CD4-positive, alpha-beta T cell treated with Interleukin-2 at 100 ng/mL for 4 hours (primary cell): Measurements from ENCODE around the gene SECISBP2.

Experiments
- DNase-seq: peaks from one replicate; pipeline ENCODE4 v3.0.0-alpha.2; 2020; ENCODE audit warnings: low spot score

The SECISBP2 gene

DNA sequence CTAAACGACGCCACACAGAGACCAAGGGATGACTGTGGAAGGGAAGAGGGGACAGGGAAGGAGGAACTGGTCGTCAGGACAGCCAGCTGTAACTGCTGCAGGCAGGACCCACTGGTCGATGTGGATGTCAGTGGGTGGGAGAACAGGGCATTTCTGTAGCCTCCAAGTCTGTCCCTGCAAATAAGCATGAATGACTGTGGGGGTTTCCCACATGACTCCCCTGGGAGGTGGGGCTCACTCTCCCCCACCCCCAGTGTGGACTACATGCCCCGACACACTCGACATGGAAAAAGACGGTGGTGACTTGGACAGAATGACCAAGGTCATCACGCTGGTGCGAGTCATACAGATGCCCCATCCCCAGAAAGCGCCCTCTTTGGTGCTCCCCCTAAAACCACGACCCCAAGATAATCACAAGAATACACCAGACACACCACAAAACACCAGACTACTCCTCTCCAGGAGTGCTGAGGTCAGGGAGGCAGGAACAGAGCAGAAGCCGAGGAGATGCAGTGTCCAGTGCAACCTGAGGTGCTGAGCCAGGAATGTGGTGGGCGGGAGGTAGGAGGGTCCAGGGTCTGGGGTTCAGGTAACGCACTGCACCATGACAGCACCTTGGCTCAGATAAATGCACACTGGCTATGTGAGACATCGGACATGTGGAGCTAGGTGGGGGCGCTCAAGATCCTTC lies 64.9 kb downstream of the SECISBP2 start:
- no peak for DNase-seq

DNA sequence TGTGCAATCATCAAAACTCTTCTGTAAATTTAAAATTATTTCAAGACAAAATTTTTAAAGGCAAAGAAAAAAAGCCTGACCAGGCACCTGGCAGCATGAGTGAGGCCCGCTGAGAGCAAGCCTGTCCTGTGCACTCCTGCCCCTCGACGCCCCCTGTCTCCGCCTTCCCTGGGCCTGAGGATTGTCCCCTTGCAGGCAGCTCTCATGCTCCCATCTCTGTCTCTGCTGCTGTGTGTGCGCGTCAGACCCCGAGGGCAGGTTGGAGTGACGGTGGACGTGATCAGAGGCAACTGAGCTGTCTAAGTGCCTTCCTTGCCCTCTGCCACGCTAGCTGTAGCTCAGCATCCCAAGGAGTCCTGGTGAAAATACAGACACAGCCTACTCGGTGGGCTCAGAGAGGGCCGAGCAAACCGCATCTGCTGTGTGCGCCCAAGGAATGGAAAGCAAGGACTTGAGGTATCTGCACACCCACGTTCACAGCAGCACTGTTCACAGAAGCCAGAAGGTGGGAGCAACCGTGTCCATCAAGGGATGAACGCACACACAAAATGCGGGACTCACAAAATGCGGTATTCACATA lies 65.5 kb downstream of the SECISBP2 start:
- no peak for DNase-seq

DNA sequence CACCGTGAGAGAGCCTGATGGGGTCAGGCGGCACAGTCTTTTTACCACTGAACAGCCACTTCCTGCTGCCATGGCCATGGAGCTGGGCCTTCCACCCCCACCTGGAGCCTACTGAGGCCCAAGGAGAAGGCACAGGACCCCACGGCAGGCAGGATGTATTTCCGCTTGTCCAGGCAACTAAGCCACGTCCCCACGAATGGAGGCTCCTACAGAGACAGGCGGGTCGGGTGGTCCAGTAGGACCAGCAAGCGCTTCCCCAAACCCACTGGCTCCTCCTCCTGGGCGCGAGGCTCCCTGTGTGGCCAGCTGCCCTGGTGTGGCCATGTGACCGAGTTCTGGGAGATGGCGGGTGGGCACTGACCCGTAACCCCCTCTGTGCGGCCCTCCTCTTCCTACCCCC lies 66.5 kb downstream of the SECISBP2 start:
- DNase-seq = no peak

DNA sequence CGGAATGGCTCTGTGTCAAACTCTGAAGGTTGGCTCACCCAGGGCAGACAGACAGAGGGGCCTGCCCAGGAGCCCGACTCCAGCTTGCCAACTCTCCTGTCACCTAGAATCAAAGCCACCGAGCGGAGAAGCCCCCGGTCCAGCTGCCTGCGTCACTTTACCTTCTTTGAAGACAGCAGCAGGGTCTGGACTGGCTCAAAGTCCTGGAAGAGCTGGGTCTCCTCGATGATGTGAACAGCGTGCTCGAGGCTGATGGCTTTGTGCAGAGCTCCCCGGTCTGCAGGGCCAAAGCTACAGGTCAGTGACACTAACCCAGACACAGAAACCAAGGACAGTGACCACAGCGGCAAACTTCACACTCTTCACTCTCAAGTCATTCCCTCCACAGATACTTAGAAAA lies 67.9 kb downstream of the SECISBP2 start:
- no peak for DNase-seq

DNA sequence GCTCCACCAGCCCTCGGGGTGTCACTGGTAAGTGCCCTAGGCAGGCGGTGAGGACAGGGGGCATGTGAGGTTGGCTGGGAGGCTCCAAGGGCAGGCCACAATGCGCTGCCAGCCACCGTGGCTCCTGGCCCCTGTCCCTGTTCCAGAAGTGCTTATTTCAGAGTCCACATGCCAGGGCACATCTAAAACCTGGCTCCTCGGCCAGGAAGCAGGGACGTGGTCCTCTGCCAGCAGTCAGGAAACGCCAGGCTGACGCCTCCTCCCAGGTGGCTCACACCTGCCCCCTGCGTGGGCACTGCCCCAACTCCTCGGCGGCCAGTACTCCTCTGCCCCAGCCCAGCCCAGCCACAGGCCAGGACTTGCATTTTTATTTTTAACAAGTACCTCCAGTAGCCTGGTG lies 68.5 kb downstream of the SECISBP2 start:
- DNase-seq = no peak

DNA sequence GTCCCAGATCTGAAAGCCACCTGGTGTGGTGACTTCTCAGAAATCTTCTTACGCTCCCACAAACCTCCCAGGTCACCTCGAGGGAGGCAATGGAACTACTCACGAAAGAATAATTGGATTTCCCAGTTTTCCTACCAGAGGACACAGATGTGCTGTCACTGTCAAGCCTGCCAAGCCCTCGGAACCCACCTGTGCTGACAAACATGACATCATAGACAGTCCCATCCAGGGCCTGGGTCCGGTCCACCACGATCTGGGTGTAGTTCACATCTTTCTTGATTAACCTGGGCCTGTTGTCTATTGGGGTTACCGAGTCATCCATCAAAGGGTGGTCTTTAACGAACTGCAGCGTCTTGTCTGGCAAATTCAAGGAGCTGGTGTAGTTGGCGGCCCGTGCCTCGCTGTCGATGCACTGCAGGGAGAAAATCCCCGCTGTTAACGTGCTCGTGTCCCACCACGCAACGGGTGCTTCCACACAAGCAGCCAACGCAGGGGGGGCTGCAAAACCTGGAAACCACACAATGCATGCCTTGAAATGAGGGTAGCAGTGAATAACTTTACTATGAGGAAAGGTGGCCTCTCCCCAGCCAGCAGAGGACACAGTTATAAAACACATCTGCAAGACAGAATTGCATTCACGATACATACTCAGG lies 69.0 kb downstream of the SECISBP2 start:
- DNase-seq = no peak

DNA sequence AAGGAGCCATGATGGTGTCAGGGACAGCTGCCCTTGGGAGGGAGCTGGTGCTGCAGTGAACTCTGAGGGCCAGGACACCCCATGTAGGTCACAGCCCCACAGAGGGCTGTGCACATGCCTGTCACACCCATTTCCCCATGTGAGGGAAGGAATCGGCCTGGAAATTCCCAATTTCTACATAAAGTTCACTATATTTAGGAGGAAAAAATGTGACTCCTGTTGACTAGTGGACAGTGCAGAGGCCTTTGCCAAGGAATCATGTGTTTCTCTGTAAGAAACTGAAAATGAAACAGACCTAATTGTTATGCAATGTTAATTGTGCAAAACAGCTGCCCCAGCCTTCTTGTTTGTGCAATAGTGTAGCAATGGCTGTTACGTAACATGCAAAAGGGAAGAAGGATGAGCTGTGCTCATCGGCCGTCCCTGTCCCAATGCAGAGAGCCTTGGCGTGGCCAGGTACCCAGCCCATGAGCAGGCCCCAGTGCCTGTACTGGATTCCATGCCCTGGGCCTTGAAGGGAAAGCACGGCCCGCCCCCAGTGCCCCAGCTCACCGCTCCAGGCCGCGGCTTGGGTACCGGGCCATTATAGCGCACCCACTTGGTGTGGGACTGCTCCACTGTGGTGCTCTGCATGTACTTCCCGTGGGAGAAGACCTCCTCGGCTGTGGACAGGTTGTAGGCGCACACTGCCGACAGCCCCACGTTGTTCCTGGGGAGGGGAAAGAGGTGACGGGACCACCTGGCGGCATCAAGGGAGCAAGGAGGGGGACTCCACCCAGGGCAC lies 70.0 kb downstream of the SECISBP2 start:
- no peak for DNase-seq

DNA sequence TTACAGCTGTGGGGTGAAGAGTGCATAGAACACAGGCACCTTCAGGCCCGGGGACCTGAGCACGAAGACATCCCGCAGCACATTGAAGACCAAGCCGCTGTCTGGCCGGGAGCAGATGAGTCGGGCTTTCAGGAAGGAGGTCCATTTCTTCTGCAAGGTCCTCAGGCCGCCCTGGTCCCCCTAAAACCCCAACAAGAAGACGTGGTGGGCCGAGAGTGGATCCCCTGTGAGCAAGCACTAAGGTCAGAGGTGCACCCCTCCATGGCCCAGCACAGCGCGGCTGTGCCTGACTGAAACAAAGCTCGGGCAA lies 70.5 kb downstream of the SECISBP2 start:
- DNase-seq = no peak

DNA sequence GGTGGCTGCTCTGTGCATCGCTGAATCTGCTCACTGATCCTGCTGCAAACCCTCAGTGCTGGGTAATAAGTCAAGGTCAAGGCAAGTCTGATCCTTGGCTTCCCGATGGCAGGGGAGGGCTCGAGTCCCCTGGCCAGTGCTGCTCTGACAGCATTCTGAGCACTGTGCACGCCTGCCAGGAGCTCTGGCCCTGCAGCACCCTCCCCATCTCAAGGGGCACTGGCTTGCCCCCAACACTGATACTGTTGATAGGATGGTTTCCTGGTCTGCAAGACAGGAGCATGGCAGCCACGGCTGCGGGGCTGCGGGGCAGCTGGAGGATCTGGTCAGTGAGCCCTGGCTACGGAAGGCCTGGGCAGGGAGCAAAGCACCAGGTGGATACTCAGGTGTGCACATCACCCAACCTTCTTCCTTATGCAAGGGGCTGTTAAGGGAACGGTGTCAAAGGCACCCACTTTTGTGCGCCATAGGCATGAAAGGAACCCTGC lies 71.8 kb downstream of the SECISBP2 start:
- no peak for DNase-seq

DNA sequence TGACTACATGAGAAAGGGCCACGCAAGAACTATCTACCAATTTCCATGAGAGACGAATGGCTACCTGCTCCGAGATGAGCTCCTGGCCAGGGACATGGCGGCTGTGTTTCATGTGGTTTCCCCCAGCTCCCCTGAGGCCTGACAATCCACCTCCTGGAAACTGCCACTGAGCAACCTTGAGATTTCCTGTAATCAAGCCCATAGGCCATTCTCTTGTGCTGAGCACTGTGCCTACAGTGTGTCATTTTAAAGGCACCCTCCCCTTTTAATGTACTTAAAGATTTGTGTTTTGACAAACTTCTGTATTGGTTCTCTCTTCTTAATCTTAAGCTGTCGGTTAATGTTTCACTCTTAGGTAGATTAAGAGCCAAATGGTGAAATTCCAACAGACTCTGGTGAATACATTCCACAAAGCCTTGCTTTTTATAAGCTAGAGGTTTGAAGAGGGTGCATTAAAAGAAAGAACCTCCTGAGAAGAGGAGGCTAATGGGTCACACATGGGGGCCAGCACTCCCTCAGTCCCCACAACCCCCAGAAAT lies 72.3 kb downstream of the SECISBP2 start:
- no peak for DNase-seq

DNA sequence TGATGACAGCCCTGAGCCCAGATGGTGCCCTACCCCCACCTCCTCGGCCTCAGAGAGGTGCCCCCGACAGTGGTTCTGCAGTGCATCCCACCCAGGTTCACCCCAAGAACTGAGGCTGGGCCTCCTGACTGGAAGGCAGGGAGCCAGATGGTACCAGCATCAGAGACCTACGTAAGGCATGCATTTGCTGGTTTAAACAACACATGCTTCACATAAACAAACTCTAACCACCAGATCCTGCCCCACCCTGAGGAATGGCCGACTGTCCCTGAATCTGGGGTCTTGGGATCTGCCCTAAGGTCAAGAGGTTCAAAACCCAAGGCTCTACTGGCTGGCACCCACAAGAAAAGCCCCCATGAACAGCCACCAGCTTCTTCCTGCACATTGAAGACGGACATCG lies 73.3 kb downstream of the SECISBP2 start:
- DNase-seq = no peak

DNA sequence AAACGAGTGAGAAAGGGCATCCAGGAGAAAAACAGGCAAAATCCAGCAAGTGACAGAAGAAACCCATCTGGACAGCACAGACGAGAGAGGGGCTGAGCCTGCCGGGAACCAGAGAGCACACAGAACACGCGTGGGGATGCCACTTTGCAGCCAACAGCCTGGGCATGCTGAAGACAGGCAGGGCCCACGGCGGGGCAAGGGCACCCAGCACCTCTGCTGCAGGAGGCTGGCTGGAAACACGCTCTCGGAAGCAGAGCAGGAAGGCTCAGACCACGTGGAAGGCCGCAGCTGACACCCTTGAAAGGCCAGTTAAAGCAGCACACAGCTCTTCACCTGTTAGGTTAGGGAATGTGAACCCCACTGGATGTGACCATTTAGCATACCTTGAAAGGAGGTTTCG lies 76.1 kb downstream of the SECISBP2 start:
- no peak for DNase-seq

DNA sequence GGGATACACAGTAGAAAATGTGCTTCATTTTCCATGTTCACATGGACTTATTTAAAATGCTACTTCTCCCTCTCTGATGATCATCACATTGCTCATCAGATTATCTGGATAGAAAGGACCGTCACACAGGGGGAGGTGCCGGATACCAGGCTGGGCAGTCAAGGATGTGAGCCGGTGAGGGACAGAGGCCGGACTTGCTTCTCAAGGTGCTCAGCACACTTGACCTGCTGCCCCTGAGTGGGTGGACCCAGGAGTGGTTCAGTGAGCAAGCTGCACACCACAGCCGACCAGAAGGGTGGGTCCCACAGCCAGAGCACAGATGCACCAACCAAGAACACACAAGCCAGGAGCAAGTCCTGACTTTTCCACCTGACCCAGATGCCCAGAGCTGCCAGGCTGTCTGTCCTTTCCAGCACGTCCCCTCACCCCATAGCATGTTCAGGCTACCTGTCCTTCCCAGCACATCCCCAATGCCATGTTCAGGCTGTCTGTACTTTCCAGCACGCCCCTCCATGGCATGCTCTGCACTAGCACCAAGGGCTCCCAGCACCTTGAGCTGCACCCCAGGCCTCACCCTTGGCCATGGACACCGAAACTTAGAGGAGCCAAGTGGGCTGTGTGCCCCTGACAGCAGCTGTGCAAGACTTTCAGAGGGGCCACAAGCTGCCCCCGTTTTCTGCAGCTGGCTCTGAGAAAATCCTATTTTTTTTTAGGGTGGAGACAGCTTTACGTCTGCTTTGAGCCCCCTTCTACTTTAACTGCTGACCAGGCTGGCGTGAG lies 77.8 kb downstream of the SECISBP2 start:
- no peak for DNase-seq

DNA sequence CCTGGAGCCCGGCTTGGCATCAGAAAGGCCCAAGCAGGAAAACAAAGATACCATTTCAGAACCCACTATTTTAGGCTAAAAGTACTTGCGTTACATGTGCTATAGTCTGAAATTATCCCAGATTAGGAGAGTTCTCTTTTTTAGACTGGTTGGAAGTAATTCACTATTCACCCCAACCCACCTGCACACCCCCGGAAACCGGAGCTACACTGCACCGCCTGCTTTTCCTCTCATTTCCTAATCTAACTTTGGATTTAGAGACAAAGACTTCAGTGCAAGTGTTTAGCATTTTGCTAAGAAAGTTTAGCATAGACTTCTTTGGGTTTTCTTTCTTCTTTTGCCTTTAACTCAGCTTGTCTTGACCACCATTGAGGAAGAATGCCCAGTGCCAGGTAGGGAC lies 79.2 kb downstream of the SECISBP2 start:
- no peak for DNase-seq

DNA sequence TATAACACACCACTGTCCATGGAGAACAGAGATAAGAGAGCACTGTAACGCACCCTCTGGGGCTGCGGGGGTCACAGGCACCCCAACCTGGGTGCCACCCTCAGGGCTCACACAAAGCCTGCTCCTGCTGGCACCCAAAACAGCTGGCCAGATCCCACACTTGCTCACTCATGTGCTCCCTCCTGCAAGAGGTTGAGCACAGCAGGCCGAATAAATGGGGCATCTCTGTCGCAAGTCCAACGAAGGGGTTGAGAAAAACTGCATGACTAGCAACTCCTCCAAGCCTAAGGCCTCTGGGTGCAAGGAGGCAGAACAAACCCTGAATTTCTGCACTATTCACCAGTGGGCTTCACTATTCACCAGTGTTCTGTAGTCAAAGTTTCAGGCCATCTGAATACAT lies 80.3 kb downstream of the SECISBP2 start:
- DNase-seq = no peak

DNA sequence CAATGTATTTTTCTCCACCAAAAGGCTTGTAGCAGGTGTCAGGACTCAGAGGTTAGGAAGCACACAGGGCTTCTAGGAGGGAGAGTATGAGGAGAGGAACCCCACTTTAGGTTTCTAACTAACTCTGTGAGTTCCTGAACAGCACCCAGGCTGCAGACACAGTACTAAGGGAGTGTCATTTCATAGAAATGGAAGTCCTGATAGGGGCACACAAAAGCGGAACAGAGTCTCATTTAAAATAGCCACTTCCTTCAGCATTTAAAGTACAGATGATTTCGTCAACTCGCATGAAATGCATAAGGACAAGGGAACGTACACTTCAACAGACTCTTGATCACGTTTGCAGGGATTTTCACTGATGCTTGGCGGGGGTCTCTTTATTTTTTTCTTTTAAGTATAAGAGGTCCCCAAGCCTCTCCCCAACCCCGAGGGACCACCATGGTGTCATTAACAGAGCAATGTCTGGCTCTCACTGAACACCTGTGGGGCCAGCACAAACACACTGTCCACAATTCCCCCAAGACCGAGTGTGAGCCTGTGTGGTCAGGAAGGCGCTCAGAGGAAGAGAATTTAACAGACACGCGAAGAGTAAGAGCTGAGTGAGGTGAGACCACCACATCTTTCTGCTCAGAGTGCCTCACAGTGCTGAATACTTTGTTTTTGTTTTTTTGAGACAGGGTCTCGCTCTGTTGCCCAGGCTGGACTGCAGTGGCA lies 82.3 kb downstream of the SECISBP2 start:
- no peak for DNase-seq

DNA sequence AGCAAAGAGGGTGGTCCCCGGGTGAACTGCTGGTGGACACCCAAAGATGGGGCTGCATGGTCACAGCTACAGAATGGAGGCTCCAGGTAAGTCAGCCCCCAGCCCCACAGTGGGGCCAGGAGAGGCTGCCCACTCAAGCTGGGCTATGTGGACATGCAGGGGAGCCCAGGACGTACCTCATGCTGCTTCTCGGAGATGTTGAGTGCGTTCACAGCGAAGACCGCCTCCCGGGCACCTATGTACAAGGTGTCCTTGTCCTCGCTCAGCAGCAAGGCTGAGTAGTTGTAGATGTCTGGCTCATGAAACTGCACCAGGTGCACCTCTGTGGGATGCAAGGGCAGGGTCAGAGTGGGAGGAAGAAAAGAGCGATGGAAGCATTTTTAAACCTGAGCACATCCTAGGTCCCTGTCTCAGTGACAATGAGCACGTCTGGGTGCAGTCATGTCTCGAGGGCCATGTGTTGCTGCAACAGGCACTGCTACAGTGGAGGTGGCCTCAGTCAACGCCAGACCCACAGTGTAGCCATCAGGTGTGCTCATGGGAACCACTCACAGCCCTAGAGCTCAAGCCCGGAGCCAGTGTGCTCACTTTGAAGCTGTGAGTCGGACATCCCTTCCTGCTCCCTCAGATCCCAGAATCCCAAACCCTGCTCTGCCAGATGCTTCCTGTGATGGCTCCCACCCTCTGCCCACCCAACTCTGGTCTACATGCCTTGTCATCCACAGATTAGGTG lies 84.6 kb downstream of the SECISBP2 start:
- no peak for DNase-seq

DNA sequence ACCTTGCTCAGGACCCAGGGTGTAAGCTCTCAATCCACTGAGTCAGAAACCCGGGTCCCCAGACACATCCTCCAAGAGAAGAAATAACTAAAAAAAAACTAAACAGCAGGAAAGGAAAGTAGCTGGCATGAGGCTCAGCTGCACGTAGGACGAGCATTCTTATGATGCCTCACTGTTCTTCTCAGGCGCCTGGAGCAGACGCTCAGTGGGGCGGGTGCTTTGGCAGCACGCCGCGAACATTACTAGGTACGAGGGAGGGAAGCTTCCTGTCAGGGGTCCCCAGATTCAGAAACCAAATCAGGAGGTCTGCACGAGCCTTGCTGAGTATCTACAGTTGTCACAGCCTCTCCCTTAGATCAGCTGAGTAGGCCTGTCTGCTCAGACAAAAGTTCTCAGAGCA lies 85.8 kb downstream of the SECISBP2 start:
- no peak for DNase-seq

DNA sequence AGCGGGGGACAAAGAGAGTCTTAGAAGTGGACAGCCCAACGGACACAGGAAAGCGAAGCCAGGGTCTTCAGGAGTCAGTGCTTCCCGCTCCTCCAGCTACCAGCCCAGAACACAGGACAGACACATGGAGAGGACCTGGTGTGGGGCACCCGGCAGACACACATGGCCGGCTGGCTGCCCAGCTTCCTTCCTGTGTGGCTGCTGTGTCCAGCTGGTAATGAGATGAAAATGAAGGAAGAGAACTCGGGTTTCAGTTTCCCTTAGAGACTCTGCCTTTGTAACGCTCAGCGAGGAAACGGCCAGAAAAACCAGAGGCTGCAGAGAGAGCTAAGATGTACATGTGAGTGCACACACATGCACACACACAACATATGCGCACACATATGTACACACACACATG lies 87.5 kb downstream of the SECISBP2 start:
- DNase-seq = no peak

DNA sequence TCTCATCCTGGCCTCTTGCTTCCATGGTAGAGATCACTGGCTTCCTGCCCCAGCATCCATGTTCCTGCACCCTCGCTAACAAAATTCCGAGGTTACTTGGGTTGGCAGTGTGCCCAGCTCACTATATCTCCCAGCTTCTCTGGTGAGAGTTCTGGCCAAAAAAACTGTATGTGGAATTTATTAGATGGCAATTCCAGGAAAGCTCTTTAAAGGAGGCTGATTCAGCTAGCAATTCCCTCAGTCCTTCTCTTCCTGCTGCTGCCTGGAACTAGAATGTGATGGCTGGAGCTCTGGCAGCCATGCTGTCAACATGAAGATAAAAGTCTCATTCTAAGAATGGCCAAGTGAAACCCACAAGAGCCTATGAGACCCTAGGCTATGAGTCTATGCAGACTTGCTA lies 88.8 kb downstream of the SECISBP2 start:
- DNase-seq = no peak
